Hematopoietic multipotent progenitor cell treated with erythropoietin and hydrocortisone succinate and interleukin-3 and kit ligand, for 15 days (in vitro differentiated cells): ENCODE data around the gene IRAK2.

Source experiments
- DNase-seq: peaks from one replicate; pipeline ENCODE4 v3.0.0-alpha.2; 2015; ENCODE audit warnings: low spot score

Gene IRAK2

DNA sequence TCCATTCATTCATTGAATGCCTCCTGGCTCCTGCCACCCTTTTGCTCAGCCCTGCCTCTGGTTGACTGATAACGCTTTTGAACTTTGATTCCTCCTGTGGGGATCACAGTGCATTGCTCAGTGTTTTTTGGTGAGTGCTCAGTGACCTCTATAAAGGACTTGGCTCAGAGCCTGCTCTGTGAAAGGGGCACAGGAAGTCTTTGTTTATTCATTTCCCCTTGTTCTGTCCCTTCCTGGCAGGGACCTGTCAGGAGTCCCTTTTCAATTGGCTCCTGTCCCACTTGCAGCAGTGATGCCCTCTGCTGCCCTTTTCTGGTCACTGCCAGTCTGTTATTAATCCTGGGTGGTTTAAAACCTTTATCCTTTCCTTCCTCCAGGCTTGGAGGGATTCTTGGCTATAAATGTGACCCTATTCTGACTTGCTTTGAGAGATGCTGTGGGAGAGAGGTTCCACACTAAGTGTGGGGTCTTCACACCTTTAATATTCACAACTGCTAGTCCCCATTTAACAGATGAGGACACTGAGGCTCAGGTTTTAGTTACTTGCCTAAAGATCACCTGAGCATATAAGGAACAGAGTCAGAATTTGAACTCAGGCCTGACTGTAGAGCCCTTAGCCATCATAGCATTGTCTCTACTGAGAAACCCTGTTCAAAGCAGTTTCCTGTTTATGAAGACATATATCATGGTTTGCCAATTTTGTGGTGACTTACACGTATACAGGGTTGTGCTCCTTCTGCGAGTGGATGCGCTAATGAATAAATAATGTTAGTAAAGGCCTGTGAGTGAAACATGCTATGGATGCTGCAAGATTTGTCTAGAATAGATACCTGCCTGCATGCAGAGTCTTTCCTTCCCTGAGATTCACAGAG lies 60.3 kb downstream of the IRAK2 start:
- DNase-seq: peak; percentile 71

DNA sequence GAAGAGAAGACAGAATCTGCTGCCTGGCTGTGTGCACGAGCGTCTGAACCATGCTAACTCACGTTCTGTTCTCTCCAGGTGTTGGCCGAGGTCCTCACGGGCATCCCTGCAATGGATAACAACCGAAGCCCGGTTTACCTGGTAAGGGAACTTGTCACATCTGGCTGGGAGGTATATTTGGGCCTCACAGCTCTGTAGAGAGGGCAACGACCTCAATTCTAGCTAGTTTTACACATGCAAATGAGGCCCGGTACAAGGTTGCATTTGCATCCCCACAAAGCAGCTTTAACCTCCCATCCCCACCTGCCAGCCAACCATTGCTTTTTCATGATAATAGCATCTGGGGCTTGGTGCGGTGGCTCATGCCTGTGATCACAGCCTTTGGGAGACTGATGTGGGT lies 61.6 kb downstream of the IRAK2 start:
- no peak for DNase-seq

DNA sequence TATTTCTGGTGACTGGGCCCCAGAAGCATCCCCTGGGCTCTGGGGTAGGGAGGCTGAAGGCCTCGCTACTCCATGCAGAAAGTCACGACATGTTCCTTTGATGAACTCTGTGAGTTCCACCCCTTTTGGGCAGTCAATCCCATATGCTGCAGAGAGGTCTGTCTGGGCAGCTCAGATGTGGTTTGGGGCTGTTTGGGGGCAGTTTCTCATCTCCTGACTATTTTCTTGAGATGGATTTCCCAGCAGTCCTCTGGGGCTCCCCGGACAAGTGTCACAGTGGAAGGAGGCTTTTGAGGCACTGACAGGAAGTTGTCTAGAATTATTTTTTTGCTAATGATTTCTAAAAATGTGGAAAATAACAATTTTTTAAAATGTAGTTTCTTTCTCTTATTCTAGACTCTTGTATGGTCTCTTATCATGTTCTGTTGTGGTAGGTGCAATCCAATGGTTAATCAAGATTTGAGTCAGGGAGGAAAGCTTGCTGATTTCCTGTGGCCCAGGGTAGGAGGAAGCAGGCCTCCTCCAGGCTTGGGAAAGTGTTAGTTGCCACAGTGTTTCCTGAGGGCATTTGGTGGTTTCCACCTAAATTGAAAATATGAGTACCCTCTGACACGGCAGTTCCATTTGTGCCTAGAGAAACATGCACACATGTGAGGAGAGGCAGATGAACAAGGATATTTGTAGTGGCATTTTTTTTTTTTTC lies 63.7 kb downstream of the IRAK2 start:
- no peak for DNase-seq

DNA sequence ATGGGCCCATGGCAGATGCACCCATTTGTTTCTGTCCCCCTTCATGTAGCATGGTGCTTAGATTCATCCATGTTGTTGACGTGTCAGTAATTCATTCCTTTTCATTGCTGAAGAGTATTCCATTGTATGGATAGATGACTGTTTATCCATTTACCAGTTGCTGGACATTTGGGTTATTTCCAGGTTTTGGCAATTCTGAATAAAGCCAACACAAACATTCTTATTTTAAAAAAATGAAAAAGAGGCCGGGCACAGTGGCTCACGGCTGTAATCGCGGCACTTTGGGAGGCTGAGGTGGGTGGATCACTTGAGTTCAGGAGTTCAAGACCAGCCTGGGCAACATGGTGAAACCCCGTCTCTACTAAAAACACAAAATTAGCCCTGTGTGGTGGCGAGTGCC lies 64.9 kb downstream of the IRAK2 start:
- DNase-seq: no peak

DNA sequence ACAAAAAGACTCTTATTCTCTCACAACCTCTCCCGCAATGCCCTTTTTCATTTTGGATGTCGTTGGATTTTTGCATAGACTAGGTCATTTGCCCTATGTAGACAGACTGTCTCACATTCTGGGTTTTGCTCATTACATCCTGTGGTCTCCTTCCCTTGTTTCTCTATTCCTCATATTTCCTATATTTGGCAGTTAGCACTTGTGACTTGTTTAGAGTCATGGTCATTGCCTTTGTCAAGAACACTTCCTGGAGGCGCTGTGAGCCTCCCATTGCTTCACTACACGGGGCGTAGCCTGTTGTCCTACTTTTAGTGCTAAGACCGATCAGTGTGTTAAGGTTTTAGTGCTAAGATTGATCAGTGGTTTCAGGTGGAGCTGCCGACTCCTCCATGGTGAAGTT lies 67.4 kb downstream of the IRAK2 start:
- DNase-seq: no peak

DNA sequence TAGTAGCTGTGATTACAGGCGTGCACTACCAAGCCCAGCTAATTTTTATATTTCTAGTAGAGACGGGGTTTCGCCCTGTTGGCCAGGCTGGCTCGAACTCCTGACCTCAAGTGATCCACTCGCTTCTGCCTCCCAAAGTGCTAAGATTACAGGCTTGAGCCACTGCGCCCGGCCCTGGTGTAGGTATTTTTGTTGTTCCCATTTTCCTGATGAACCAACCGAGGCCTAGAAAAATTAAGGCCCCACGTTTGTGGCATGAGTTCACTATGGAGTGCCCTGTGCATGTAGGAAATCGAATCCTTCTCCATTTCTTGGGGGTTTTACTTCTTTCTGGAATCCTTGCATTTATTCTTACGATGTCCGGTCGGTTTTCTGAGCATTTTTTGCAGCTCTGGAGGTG lies 69.3 kb downstream of the IRAK2 start:
- DNase-seq: no peak

DNA sequence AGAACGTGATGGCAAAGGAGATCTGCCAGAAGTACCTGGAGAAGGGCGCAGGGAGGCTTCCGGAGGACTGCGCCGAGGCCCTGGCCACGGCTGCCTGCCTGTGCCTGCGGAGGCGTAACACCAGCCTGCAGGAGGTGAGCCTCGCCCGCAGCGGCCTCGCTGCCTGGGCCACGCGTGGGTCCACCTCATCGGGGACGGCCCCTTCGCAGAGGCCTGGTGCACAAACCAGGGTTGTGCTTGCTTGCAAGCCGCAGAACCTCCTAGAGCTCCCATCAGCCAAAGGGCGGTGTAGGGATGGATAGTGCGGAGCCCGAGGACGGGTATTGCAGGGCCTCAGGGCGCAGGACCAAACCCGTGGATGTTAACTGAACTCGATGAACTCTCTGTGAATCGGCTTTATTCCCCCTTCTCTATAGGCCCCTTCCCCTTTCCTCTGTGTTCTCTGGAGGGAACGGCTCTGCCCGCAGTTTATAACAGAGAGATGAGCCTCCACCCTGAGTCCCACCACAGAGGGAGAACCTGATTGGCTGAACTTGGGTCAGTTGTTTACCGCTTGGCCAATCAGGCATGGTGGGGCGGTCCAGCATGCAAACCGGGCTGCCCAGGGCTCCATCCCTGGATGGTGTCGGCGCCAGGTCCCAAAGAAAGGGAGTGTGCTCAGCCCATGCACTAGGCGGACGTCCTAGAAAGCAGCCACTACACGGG lies 70.0 kb downstream of the IRAK2 start:
- no peak for DNase-seq

DNA sequence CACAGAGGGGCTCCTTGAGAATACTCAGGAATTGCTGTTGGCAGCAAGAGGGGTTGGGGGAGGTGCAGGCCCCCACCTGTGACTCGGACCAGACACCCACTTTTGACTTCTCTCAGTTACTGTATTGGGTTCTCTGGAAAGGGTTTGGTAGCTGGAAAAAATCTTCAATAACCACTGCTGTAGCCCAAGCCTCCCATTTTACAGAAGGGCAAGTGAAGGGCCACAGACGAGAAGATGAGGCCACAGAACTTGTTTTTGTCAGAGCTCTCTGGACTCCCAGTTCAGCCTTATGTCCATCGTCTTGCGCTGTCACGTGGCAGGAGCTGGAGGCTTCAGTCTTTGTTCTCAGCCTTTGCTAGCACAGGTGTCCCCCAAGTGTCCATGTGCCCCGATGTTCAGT lies 70.8 kb downstream of the IRAK2 start:
- no peak for DNase-seq

DNA sequence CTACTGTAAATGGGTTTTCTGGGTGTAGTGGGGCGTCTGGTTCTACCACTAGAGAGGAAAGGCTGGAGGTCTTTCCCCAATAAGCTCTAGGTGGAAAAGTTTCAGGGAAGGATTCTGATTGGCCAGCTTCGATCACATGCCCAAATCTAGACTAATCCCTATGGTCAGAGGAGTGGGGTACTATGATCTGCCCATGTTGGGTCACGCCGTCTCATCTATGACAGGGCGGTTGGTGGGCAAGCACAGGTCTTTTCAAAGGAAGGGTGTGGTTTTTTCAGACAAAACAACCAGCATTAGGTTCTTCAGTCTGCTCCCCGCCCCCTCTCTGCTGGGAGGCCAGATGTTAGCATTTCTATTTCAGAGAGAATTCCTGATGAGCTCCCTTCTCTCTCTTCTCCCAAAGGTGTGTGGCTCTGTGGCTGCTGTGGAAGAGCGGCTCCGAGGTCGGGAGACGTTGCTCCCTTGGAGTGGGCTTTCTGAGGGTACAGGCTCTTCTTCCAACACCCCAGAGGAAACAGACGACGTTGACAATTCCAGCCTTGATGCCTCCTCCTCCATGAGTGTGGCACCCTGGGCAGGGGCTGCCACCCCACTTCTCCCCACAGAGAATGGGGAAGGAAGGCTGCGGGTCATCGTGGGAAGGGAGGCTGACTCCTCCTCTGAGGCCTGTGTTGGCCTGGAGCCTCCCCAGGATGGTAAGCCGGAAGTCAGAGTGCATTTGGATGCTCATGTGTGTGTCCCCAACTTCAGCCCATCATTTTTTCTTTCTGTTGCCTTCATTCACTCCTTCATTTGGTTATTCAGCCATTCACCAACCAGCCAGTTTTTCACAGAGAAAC lies 73.8 kb downstream of the IRAK2 start:
- no peak for DNase-seq

DNA sequence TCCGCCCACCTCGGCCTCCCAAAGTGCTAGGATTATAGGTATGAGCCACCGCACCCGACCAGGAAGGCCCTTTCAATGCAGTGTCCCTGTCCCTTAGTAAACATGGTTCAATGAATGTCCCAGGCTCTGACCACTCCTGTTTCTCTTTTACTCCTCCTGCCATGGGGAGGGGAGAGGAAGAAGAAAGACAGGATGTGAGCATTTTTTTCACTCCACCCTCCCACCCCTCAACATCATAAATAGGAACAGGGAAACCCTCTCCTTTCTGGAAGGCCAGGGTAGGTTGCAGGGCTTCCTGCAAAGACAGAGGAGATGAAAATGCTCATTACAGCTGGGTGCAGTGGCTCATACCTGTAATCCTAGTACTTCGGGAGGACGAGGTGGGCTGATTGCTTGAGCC lies 76.1 kb downstream of the IRAK2 start:
- no peak for DNase-seq

DNA sequence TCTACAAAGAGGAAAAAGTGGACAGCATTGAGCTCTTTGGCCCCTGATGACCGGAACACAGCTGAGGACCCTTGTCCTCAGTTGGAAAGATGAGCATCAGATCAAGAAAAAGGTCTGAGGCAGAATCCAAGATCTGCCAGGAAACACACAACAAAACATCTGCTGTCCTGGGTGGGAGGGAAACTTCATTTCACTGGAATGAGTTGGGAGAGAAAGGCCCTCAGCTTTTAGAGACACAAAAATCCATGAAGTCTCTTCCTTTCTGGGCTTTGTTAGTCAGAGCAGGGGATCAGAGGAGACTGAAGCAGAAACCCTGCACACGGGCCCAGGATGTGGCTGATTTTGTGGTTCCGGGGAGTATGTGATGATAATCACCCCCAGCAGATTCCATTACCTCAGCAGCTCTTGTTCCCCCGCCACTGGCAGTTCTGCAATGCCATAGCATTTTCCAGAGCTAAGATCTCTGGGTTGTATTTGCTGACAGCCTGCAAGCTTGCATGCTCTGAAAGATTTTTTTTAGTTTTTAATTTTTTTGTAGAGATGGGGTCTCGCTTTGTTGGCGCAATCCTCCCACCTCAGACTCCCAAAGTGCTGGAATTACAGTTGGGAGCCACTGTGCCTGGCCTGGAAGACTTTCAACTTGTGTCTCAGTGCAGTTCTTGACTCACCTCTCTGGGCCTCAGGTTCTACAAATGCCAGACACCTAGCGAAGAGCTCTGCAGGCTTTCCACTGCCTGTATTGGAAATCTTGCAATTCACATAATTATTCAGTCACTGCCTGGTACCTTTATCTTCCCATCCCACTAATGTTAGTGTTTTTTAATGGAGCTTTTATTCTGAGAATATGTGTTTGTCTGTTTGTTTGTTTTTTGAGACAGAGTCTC lies 77.7 kb downstream of the IRAK2 start:
- no peak for DNase-seq

DNA sequence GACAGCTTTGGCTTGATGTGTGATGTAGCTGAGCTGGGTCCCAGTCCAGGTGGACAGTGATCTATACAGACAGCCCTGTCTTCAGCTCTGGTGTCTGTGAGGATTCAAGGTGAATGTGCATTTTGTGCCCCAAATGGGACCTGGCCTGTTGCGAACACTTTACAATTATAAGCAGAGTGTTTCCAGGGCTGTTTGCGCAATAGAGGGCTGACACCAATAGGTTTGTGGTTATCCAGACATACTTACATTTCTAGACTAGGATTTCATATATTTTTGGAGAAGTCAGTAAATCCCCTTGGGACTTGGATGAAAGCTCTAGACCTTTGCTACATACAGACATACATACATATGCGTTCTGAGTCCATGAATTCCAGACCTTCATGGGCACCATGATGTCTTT lies 79.3 kb downstream of the IRAK2 start:
- DNase-seq: no peak

DNA sequence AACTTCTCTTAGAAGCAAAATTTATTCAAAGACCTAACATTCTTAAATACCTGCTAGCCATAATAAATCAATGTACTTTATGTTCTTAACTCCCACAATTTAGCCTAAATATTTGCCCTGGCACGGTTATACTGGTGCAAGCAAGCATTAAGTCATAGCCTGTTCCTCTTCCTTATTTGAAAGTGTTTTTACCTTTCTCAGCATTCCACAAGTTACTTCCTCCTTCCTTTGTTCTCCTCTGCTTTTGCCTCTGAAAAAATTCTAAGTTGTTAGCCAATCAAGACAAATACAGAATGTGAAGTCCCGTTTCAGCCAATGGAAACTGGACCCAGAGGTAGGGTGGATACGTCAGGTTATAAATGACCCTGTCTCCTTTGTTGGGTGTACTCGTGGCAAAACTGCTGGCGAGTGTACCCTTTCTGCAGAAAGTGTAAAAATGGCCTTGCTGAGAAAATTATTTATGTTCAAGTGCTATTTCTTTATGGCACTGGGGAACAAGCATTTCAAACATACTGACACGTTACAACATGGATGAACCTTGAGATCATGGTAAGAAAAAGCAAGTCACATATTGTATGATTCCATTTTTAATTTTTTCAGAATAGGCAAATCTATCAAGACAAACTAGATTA lies 80.5 kb downstream of the IRAK2 start:
- no peak for DNase-seq

DNA sequence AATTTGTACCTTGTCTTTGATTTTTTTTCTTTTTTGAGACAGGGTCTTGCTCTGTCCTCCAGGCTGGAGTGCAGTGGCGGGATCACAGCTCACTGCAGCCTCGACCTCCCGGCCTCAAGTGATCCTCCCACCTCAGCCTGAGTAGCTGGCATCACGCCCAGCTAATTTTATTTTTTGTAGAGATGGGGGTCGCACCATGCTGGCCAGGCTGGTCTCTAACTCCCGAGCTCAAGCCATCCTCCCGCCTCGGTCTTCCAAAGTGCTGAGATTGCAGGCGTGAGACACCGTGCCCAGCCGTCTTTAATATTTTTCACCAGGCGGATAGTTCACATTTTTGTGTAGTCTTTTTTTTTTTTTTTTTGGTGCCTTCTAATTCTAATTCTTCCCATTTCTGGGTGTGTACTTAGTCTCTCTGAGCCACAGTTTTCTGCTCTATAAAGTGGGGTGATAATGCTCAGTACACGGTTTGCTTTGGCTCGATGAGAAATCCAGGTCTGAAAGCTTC lies 83.0 kb downstream of the IRAK2 start:
- DNase-seq: no peak

DNA sequence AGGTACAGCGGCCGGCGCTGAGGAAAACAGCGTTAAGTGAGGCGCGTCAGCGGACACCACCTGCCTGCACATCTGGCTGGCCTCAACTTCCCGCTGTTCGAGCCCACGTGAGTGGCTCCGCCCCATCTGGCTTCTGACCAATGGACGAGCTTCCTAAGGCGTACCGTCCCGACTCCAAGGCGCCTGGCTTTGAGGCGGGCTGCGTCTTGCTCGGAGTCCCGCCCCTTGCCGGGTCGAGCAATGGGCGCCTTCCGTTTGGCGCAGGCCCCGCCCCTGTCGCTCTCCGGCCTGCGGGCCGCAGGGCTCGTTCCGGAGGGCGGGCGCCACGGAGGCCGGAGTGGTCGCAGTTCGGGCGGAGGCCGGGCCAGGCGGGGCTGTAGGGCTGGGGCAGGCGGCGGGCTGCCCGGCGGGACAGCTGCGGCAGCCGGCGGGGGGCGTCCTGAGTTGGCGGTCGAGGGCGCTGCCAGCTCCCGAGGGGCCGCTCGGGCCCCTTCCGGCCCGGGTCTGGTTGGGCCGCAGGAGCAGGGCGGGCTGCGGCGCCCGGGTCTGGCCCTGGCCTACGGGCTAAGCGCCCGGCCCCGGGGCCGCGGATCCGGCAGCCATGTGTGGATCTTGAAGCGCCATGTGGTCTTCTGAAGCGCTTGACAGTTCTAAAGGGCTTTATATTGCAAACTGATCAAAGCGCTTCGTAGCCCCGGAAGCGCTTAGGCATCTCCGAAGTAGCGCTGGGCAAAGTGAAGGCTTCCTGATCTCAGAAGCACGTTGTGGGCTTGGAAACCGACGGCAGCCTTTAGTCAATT lies 83.7 kb downstream of the IRAK2 start, which contains the start of gene TATDN2:
Gene TATDN2, plus strand, starts transcription at position 276 of the 800 bp plus-strand sequence. CDS start 742 bp downstream, outside the sequence.
- peak; percentile 96 for DNase-seq

DNA sequence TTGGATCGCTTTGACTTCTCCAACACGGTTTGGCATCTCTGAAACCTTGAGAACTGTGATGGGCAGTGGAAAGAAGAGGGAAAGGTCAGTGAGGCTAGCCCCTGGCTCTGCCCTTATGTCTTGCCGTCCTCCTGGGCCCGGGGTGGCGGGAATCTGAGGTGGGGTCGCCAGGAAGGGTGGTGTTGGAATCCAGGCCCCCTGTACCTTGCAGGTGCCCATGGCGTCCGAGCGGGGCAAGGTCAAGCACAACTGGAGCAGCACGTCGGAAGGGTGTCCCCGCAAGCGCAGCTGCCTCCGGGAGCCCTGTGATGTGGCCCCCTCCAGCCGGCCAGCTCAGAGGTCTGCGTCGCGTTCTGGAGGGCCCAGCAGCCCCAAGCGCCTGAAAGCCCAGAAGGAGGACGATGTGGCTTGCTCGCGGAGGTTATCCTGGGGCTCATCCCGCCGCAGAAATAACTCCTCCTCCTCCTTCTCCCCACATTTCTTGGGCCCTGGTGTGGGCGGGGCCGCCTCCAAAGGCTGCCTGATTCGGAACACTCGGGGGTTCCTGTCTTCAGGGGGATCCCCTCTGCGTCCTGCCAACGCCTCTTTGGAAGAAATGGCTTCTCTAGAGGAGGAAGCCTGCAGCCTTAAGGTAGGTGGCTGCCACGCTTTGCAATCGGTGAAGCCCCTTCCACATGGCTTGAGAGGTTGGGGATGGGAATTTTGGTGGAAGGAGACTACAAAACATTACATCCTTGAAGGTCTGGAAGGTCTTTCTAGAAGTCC lies 84.4 kb downstream of the IRAK2 start:
- peak; percentile 18 for DNase-seq

DNA sequence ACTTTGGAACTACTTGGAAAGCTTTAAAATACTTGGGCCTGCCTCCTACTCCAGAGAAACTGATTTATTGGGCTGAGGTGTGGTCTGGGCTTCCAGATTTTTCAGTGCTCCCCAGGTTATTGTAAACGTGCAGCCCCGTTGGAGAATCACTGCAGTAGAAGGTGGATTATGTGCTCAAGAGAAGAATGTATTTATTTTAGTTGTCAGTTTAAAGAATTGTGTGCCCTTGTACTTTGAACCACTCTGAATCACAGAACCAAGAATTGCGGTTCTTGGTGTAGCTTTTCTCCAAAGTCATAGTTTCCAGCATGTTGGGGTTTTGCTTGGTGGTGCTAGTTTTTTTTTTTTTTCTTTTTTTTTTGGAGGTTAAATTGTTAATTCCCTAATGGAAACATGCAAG lies 85.1 kb downstream of the IRAK2 start:
- no peak for DNase-seq

DNA sequence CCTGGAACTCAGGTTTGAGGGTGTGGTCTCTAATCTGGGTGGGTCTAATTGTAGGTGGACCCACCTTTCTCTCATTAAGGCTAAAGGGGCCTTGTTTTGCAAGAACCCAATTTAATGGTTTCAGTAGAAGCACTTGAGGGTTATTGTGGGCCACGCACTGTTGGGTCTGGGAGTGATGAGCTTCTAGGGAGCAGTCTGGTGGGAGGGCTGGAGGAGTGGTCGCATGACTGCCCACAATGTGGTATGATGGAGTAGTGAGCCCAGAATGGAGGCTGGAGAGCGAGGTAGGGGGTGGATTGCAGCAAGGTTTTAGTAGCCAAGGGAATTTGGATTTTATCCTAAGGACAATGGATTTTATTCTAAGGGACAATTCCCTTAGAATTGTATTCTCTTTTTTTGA lies 86.3 kb downstream of the IRAK2 start:
- no peak for DNase-seq

DNA sequence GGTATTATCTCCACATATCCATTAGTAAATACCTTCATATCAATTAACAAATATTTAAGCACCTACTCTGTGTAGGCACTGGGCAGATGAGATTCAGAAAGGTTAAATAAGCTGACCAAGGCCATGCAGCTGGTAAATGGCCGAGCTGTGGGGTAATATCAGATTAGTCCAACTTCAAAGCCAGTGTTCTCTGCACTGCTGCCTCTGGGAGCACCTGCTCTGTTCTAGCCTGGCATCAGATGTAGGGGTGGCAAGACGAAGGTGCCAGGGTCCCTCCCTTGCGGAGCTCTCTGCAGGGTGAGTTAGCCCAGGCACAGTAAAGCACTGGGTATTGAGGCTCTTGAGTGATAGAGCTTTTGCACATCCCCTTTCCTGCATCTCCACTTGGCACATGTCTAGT lies 89.0 kb downstream of the IRAK2 start:
- no peak for DNase-seq
